OCI-LY7 (cell line): Measurements from ENCODE around the gene COLEC12. TPM values are rescaled to one million over a fixed set of nuclear protein-coding genes. Genes with fewer than 3 reads are reported as not detected.

ENCODE experiments used
- BruUV-seq: library from RNA; stranded (reverse); fragments of 400-500 nt; replicated peaks from 2 replicates; lab custom pipeline; 2021; lab: Mats Ljungman, UMichigan
- CTCF ChIA-PET: fragments of 300-600 bp; sonication (Branson Sonifier 250); formaldehyde crosslinking; loops from one replicate; lab custom pipeline; 2022; ENCODE audit warnings: antibody characterized with exemption; ENCODE audit not compliant: unreplicated experiment; lab: Charles Lee
- POLR2A ChIA-PET: fragments of 300-600 bp; sonication (Branson Sonifier 250); formaldehyde crosslinking; loops from one replicate; lab custom pipeline; 2022; ENCODE audit warnings: antibody characterized with exemption; lab: Charles Lee
- DNase-seq: peaks from one replicate; pipeline ENCODE4 v3.0.0-alpha.2; 2015; ENCODE audit warnings: low spot score
- H2AFZ ChIP-seq: fragments of 200-600 bp; sonication (generic), shearing (Covaris generic); 2 replicates; pipeline ENCODE4 v1.6.1; 2014; ENCODE audit warnings: mild to moderate bottlenecking, antibody characterized with exemption, low read length, moderate library complexity
- H3K27ac ChIP-seq: fragments of 200-600 bp; sonication (generic); 2 replicates; pipeline ENCODE4 v1.5.1; 2014; ENCODE audit warnings: mixed run types, low read depth, mild to moderate bottlenecking, moderate library complexity, low read length, inconsistent platforms; ENCODE audit not compliant: poor library complexity, severe bottlenecking
- H3K36me3 ChIP-seq: fragments of 200-600 bp; sonication (generic); 2 replicates; pipeline ENCODE4 v1.6.1; 2014; ENCODE audit warnings: mild to moderate bottlenecking, antibody characterized with exemption, low read length, moderate library complexity, mixed read lengths; ENCODE audit not compliant: insufficient read depth
- H3K4me1 ChIP-seq: fragments of 200-600 bp; sonication (generic); 2 replicates; pipeline ENCODE4 v1.5.1; 2014; ENCODE audit warnings: mild to moderate bottlenecking, low read length; ENCODE audit not compliant: insufficient read depth, poor library complexity, severe bottlenecking
- H3K4me2 ChIP-seq: fragments of 200-600 bp; sonication (generic); 2 replicates; pipeline ENCODE4 v1.6.1; 2014; ENCODE audit warnings: mild to moderate bottlenecking, low read length
- H3K4me3 ChIP-seq: fragments of 200-600 bp; sonication (generic); 2 replicates; pipeline ENCODE4 v1.5.1; 2014; ENCODE audit warnings: mild to moderate bottlenecking, low read depth, low read length; ENCODE audit not compliant: poor library complexity, severe bottlenecking
- H3K79me2 ChIP-seq: fragments of 200-600 bp; sonication (generic); 2 replicates; pipeline ENCODE4 v1.6.1; 2016; ENCODE audit warnings: low read depth, mild to moderate bottlenecking, low read length, moderate library complexity, mixed read lengths; ENCODE audit not compliant: insufficient read depth
- H3K9me2 ChIP-seq: fragments of 200-600 bp; sonication (generic); 2 replicates; pipeline ENCODE4 v1.6.1; 2016; ENCODE audit warnings: mild to moderate bottlenecking, low read length, mixed read lengths; ENCODE audit not compliant: insufficient read depth
- H3K9me3 ChIP-seq: fragments of 200-600 bp; sonication (generic); 2 replicates; pipeline ENCODE4 v1.6.1; 2014; ENCODE audit warnings: mild to moderate bottlenecking, mixed run types, low read length, mixed read lengths
- H4K20me1 ChIP-seq: fragments of 200-600 bp; sonication (generic); 2 replicates; pipeline ENCODE4 v1.6.1; 2014; ENCODE audit warnings: mild to moderate bottlenecking, antibody characterized with exemption, low read length, moderate library complexity, mixed read lengths; ENCODE audit not compliant: insufficient read depth
- CTCF ChIP-seq: fragments of 200-600 bp; sonication (generic); conservative IDR thresholded peaks from 2 replicates; pipeline ENCODE4 v1.5.1; 2014; ENCODE audit warnings: mild to moderate bottlenecking, antibody characterized with exemption, low read length, moderate library complexity, mixed read lengths
- EZH2phosphoT487 ChIP-seq: fragments of 200-600 bp; sonication (generic); IDR thresholded peaks from 2 replicates; pipeline ENCODE4 v1.6.1; 2018; ENCODE audit warnings: low read depth, borderline replicate concordance, mild to moderate bottlenecking, mixed run types, antibody characterized with exemption, low read length, moderate library complexity, mixed read lengths
- intact Hi-C: fragments of 100-400 bp; cut with micrococcal nuclease; formaldehyde crosslinking; loops from one replicate; pipeline ENCODE4 v1.10.0; 2022; ENCODE audit not compliant: unreplicated experiment
- total RNA-seq, 2 experiments: library from RNA; depleted of rRNA in 1 of 2; stranded (reverse); fragments of >200 nt in 1 of 2; shearing (Covaris generic) in 1 of 2; gene quantifications; 2 replicates each; pipeline ENCODE4 v1.2.3, GENCODE V29; 2014 to 2022

COLEC12 gene
- total RNA-seq, 2 experiments from 2014 or later: not detected

DNA sequence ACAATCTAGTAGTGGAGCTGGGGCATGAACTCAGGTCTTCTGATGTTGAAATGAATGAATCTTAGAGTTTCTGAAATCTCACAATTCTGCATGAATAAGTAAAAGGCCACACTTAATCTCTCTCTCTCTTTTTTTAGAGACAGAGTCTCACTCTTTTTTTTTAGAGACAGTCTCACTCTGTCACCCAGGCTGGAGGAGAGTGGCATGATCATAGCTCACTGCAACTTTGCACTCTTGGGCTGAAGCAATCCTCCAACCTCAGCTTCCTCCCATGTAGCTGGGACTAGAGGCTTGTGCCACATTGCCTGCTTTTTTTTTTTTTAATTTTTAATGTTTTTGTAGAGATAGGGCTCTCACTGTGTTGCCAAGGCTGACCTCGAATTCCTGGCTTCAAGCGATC is 163.8 kb downstream of the COLEC12 start:
- Histone ChIP-seq H2AFZ (no peak overlapping the region), H3K4me1 (no peaks in the 10 kb centered on the region)
- CTCF ChIA-PET: no interaction called here

GRCh38 chr18:335733-336132 is 164.8 kb downstream of the COLEC12 start:
- H3K4me3 ChIP-seq: no peak overlapping the region
- no peaks in the 10 kb centered on the region for H3K9me2 ChIP-seq
- TF ChIP-seq CTCF (no peak), EZH2phosphoT487 (no peak)
- no peaks in the 10 kb centered on the region for H3K36me3 ChIP-seq
- ChIA-PET POLR2A (no interaction called here), CTCF (no interaction called here)
- no peaks in the 10 kb centered on the region for H3K79me2 ChIP-seq
- intact Hi-C loops: no loop called here
- H4K20me1 ChIP-seq: no peaks in the 10 kb centered on the region
- no peak overlapping the region for H2AFZ ChIP-seq
- no peak overlapping the region for H3K27ac ChIP-seq
- H3K9me3 ChIP-seq: no peaks in the 10 kb centered on the region
- H3K4me2 ChIP-seq: no peak overlapping the region
- no peak for DNase-seq
- no TSS peak for BruUV-seq
- no peaks in the 10 kb centered on the region for H3K4me1 ChIP-seq

More for the DNA sequence above, 163.8 kb downstream of the COLEC12 start:
- Histone ChIP-seq H3K9me3 (no peaks in the 10 kb centered on the region), H3K36me3 (no peaks in the 10 kb centered on the region), H3K4me2 (no peak overlapping the region), H3K4me3 (no peak overlapping the region), H3K27ac (no peak overlapping the region), H3K79me2 (no peaks in the 10 kb centered on the region), H3K9me2 (no peaks in the 10 kb centered on the region), H4K20me1 (no peaks in the 10 kb centered on the region)
- DNase-seq: no peak
- intact Hi-C loops: no loop called here
- TF ChIP-seq CTCF: no peak
- no peak for TF ChIP-seq EZH2phosphoT487
- BruUV-seq: no TSS peak
- POLR2A ChIA-PET: interaction anchor here (0.6 kb wide), 1 partner anchor 849 kb away, joined by 3 read pairs; no protein-coding TSS in a partner anchor

GRCh38 chr18:334575-335132 is 165.8 kb downstream of the COLEC12 start:
- TF ChIP-seq CTCF (no peak), EZH2phosphoT487 (no peak)
- Histone ChIP-seq H3K4me3 (no peak overlapping the region), H3K4me1 (no peaks in the 10 kb centered on the region), H3K9me3 (no peaks in the 10 kb centered on the region), H3K4me2 (no peak overlapping the region), H3K79me2 (no peaks in the 10 kb centered on the region), H3K27ac (no peak overlapping the region), H3K9me2 (no peaks in the 10 kb centered on the region), H4K20me1 (no peaks in the 10 kb centered on the region), H3K36me3 (no peaks in the 10 kb centered on the region), H2AFZ (no peak overlapping the region)
- ChIA-PET POLR2A (no interaction called here), CTCF (no interaction called here)
- no peak for DNase-seq
- intact Hi-C loops: no loop called here
- no TSS peak for BruUV-seq
